Liver (tissue), 9 donors: ENCODE data around the gene LAMA2. TPM values are rescaled to one million over a fixed set of nuclear protein-coding genes. Genes with fewer than 3 reads are reported as not detected.

Source experiments
- DNase-seq: peaks from one replicate; pipeline ENCODE4 v3.0.0-alpha.2; 2017; ENCODE audit warnings: low spot score
- H3K27ac ChIP-seq, 2 donors: one replicate each; pipeline ENCODE4 v1.7.0; 2013; ENCODE audit warnings: inconsistent platforms in 2 of 2, low read length in 2 of 2, control low read depth in 1 of 2, low read depth in 1 of 2, mild to moderate bottlenecking in 1 of 2
- H3K27me3 ChIP-seq, 4 donors: one replicate each; pipeline versions ENCODE4 v1.6.1 to v1.7.0; 2013; ENCODE audit warnings: low read length in 3 of 4, inconsistent platforms in 1 of 4, mild to moderate bottlenecking in 1 of 4, moderate library complexity in 1 of 4; ENCODE audit not compliant: control insufficient read depth in 4 of 4, insufficient read depth in 4 of 4
- H3K36me3 ChIP-seq, 4 donors: one replicate each; pipeline versions ENCODE4 v1.6.1 to v1.7.0; 2013; ENCODE audit warnings: low read length in 3 of 4, mild to moderate bottlenecking in 3 of 4, low read depth in 1 of 4, moderate library complexity in 1 of 4; ENCODE audit not compliant: control insufficient read depth in 4 of 4, insufficient read depth in 3 of 4
- H3K4me1 ChIP-seq, 4 donors: one replicate each; pipeline versions ENCODE4 v1.6.1 to v1.7.0; 2013; ENCODE audit warnings: low read length in 3 of 4, mild to moderate bottlenecking in 3 of 4, moderate library complexity in 1 of 4; ENCODE audit not compliant: control insufficient read depth in 4 of 4, insufficient read depth in 4 of 4
- H3K4me3 ChIP-seq, 3 donors: one replicate each; pipeline versions ENCODE4 v1.6.1 to v1.7.0; 2013; ENCODE audit warnings: low read length in 3 of 3, control low read depth in 1 of 3, low read depth in 1 of 3, mild to moderate bottlenecking in 1 of 3
- H3K9ac ChIP-seq, 2 donors: one replicate each; pipeline ENCODE4 v1.7.0; 2013; ENCODE audit warnings: low read length in 2 of 2, mild to moderate bottlenecking in 2 of 2, moderate library complexity in 2 of 2, control low read depth in 1 of 2, low read depth in 1 of 2
- H3K9me3 ChIP-seq, 4 donors: one replicate each; pipeline versions ENCODE4 v1.6.1 to v1.7.0; 2013; ENCODE audit warnings: low read length in 3 of 4; ENCODE audit not compliant: control insufficient read depth in 4 of 4
- CTCF ChIP-seq: fragments of 150-350 bp; IDR thresholded peaks from 2 replicates; pipeline ENCODE4 v1.5.1; 2017; ENCODE audit warnings: improper control_type of control experiment, low read depth, low read length; ENCODE audit not compliant: missing input control
- EGR1 ChIP-seq, 2 donors: IDR thresholded peaks; 2 replicates each; pipeline ENCODE4 v1.6.1; 2016 to 2018; ENCODE audit warnings: antibody characterized with exemption in 2 of 2, low read depth in 2 of 2
- FOXA1 ChIP-seq: IDR thresholded peaks from 2 replicates; pipeline ENCODE4 v1.6.1; 2016; ENCODE audit warnings: antibody characterized with exemption
- FOXA2 ChIP-seq: IDR thresholded peaks from 2 replicates; pipeline ENCODE4 v1.6.1; 2016; ENCODE audit warnings: antibody characterized with exemption
- GABPA ChIP-seq, 2 donors: IDR thresholded peaks in 1 of 2; conservative IDR thresholded peaks in 1 of 2; 2 replicates each; pipeline ENCODE4 v1.6.1; 2016; ENCODE audit warnings: antibody characterized with exemption in 2 of 2, mild to moderate bottlenecking in 1 of 2, moderate library complexity in 1 of 2
- HNF4A ChIP-seq, 2 donors: conservative IDR thresholded peaks; 2 replicates each; pipeline ENCODE4 v1.6.1; 2016; ENCODE audit warnings: antibody characterized with exemption in 2 of 2, mild to moderate bottlenecking in 2 of 2
- HNF4G ChIP-seq: IDR thresholded peaks from 2 replicates; pipeline ENCODE4 v1.6.1; 2016; ENCODE audit warnings: antibody characterized with exemption
- JUND ChIP-seq, 2 donors: IDR thresholded peaks; 2 replicates each; pipeline ENCODE4 v1.6.1; 2016; ENCODE audit warnings: antibody characterized with exemption in 2 of 2
- NR2F2 ChIP-seq: IDR thresholded peaks from 2 replicates; pipeline ENCODE4 v1.6.1; 2016; ENCODE audit warnings: antibody characterized with exemption
- RAD21 ChIP-seq, 2 donors: IDR thresholded peaks; 2 replicates each; pipeline ENCODE4 v1.6.1; 2016; ENCODE audit warnings: antibody characterized with exemption in 2 of 2, mild to moderate bottlenecking in 2 of 2
- RXRA ChIP-seq, 2 donors: IDR thresholded peaks; 2 replicates each; pipeline ENCODE4 v1.6.1; 2017 to 2018; ENCODE audit warnings: antibody characterized with exemption in 2 of 2, mild to moderate bottlenecking in 1 of 2
- SP1 ChIP-seq: IDR thresholded peaks from 2 replicates; pipeline ENCODE4 v1.6.1; 2018; ENCODE audit warnings: antibody characterized with exemption, mild to moderate bottlenecking
- TAF1 ChIP-seq: conservative IDR thresholded peaks from 2 replicates; pipeline ENCODE4 v1.6.1; 2016; ENCODE audit warnings: antibody characterized with exemption, mild to moderate bottlenecking
- YY1 ChIP-seq: IDR thresholded peaks from 2 replicates; pipeline ENCODE4 v1.6.1; 2016; ENCODE audit warnings: antibody characterized with exemption, mild to moderate bottlenecking
- ZBTB33 ChIP-seq: IDR thresholded peaks from 2 replicates; pipeline ENCODE4 v1.6.1; 2016; ENCODE audit warnings: antibody characterized with exemption
- WGBS: extraction: QIAGEN DNeasy Blood & Tissue Kit; methylation state at CpG from one replicate; pipeline ENCODE4 v1.1.7; 2013; 5-methylcytosine and 5-hydroxymethylcytosine counted together
- polyA plus RNA-seq, 2 donors: library from polyadenylated mRNA; stranded (reverse) in 1 of 2; unstranded in 1 of 2; fragments of 200-250 nt in 1 of 2; fragments of >200 nt in 1 of 2; fragmentation: Nextera tagmentation in 1 of 2; extraction: Ambion mirVana in 1 of 2; gene quantifications; one replicate each; pipeline versions ENCODE4 v1.2.1 to v1.2.3, GENCODE V29; 2013 to 2015
- total RNA-seq, 2 donors: library from RNA; depleted of rRNA; stranded (reverse); fragments of >200 nt; gene quantifications; one replicate each; pipeline ENCODE4 v1.2.3, GENCODE V29; 2014
- TF ChIP-seq, protein P1 (sequence below): IDR thresholded peaks from 2 replicates; pipeline ENCODE4 v1.6.1; 2016; ENCODE audit warnings: antibody characterized with exemption, mild to moderate bottlenecking
- TF ChIP-seq, protein P2 (sequence below): IDR thresholded peaks from 2 replicates; pipeline ENCODE4 v1.6.1; 2016; ENCODE audit warnings: antibody characterized with exemption
- TF ChIP-seq, protein P3 (sequence below): IDR thresholded peaks from 2 replicates; pipeline ENCODE4 v1.6.1; 2016; ENCODE audit warnings: antibody characterized with exemption
- donor health status: healthy.
- donor health status: healthy.
- donor health status: healthy.
- donor health status: healthy.
- donor health status: healthy.

LAMA2 gene
- total and polyA plus RNA-seq, 4 donors: 1.3 to 17.0 (median 3.0) TPM

DNA sequence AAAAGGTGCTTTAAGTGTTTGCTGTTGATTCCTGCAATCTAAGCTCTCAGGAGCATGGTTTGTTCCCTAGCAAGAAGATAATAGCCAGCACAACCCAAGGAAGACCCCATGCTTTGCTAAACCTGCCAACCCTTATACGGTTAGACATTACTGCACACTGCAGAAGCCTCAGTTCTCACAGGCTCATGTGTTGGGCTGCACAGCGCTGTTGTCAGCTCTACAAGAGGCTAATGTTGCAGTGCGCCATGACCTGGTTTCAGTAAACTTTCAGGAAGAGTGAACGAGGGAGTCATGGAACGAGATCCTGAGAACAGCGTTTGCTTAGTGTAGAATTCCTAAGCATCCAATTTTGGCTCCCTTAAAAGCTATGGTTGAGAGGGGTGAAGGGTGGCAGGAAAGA, 608.5 kb downstream of the LAMA2 start (continued):
- TF ChIP-seq, protein P1, sequence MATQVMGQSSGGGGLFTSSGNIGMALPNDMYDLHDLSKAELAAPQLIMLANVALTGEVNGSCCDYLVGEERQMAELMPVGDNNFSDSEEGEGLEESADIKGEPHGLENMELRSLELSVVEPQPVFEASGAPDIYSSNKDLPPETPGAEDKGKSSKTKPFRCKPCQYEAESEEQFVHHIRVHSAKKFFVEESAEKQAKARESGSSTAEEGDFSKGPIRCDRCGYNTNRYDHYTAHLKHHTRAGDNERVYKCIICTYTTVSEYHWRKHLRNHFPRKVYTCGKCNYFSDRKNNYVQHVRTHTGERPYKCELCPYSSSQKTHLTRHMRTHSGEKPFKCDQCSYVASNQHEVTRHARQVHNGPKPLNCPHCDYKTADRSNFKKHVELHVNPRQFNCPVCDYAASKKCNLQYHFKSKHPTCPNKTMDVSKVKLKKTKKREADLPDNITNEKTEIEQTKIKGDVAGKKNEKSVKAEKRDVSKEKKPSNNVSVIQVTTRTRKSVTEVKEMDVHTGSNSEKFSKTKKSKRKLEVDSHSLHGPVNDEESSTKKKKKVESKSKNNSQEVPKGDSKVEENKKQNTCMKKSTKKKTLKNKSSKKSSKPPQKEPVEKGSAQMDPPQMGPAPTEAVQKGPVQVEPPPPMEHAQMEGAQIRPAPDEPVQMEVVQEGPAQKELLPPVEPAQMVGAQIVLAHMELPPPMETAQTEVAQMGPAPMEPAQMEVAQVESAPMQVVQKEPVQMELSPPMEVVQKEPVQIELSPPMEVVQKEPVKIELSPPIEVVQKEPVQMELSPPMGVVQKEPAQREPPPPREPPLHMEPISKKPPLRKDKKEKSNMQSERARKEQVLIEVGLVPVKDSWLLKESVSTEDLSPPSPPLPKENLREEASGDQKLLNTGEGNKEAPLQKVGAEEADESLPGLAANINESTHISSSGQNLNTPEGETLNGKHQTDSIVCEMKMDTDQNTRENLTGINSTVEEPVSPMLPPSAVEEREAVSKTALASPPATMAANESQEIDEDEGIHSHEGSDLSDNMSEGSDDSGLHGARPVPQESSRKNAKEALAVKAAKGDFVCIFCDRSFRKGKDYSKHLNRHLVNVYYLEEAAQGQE: no peak

DNA sequence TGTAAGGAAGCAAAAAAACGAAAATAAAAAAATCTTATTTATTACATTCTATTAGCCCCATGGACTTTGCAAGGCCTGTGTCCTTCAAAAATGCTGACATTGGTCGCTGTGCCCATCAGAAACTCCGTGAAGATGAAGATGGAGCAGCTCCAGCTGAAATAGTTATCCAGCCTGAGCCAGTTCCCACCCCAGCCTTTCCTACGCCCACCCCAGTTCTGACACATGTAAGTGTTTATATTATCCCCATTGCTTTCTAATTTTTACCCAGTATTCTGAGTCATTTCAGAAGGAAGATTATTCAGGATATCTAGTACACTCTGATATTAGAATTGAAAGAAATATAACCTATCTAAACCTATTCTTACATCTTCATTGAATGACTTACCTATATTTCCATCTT, 609.3 kb downstream of the LAMA2 start:
- Histone ChIP-seq H3K27ac (no peak overlapping the region), H3K27me3 (no peaks in the 10 kb centered on the region), H3K36me3 (peaks cover 0 to 2% (median 0%) of the 10 kb centered on the region in 4 donors), H3K4me1 (no peaks in the 10 kb centered on the region), H3K9ac (no peak overlapping the region), H3K9me3 (no peaks in the 10 kb centered on the region), H3K4me3 (no peak overlapping the region)
- WGBS: 92% methylated on average over 4 of the region's 4 CpGs
- DNase-seq: no peak
- TF ChIP-seq, protein P2, sequence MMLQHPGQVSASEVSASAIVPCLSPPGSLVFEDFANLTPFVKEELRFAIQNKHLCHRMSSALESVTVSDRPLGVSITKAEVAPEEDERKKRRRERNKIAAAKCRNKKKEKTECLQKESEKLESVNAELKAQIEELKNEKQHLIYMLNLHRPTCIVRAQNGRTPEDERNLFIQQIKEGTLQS: no peak
- TF ChIP-seq YY1 (no peak), RXRA (IDR thresholded peaks at IDR 0.05) (no peak), NR2F2 (no peak), FOXA2 (no peak), HNF4G (no peak), FOXA1 (no peak), HNF4A (conservative IDR thresholded peaks at IDR 0.05) (no peak), RAD21 (IDR thresholded peaks at IDR 0.05) (no peak), CTCF (no peak), EGR1 (IDR thresholded peaks at IDR 0.05; ENCODE audit: low read depth in 2 of 2) (no peak), ZBTB33 (no peak), GABPA (IDR thresholded peaks at IDR 0.05 in 1 of 2, conservative IDR thresholded peaks at IDR 0.05 in 1 of 2) (no peak), JUND (IDR thresholded peaks at IDR 0.05) (no peak), SP1 (no peak), TAF1 (no peak)
- TF ChIP-seq, protein P3, sequence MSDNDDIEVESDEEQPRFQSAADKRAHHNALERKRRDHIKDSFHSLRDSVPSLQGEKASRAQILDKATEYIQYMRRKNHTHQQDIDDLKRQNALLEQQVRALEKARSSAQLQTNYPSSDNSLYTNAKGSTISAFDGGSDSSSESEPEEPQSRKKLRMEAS: no peak
- TF ChIP-seq, protein P1: no peak
